Ascending aorta (tissue), 2 donors: ENCODE measurements around the gene NTHL1. TPM values are rescaled to one million over a fixed set of nuclear protein-coding genes. Genes with fewer than 3 reads are reported as not detected.

Experiments used
- DNase-seq, 2 donors: peaks; one replicate each; pipeline ENCODE4 v3.0.0-alpha.2; 2019; ENCODE audit warnings: low spot score in 2 of 2
- H3K27ac ChIP-seq, 2 donors: fragments of 200-600 bp; sonication (generic); one replicate each; pipeline ENCODE4 v1.5.1; 2016 to 2017; ENCODE audit warnings: mild to moderate bottlenecking in 1 of 2
- H3K27me3 ChIP-seq: fragments of 200-600 bp; sonication (generic); one replicate; pipeline ENCODE4 v1.5.1; 2017
- H3K36me3 ChIP-seq, 2 donors: fragments of 200-600 bp; sonication (generic); one replicate each; pipeline ENCODE4 v1.5.1; 2016
- H3K4me1 ChIP-seq, 2 donors: fragments of 200-600 bp; sonication (generic); one replicate each; pipeline ENCODE4 v1.5.1; 2016 to 2017; ENCODE audit warnings: mild to moderate bottlenecking in 1 of 2
- H3K4me3 ChIP-seq, 2 donors: fragments of 200-600 bp; sonication (generic); one replicate each; pipeline ENCODE4 v1.5.1; 2016 to 2017; ENCODE audit warnings: mild to moderate bottlenecking in 1 of 2
- H3K9me3 ChIP-seq, 2 donors: fragments of 200-600 bp; sonication (generic); one replicate each; pipeline ENCODE4 v1.5.1; 2016
- CTCF ChIP-seq, 3 experiments: fragments of 200-600 bp in 2 of 3; fragments of 450-650 bp in 1 of 3; sonication (generic) in 2 of 3; IDR thresholded peaks; one replicate each; pipeline ENCODE4 v1.5.1; 2016 to 2019; ENCODE audit warnings: antibody characterized with exemption in 3 of 3, mild to moderate bottlenecking in 1 of 3, moderate library complexity in 1 of 3
- intact Hi-C: fragments of 100-400 bp; cut with DNase I; formaldehyde crosslinking; loops from one replicate; pipeline ENCODE4 v1.15.1; 2023
- total RNA-seq: library from RNA; depleted of rRNA; stranded (reverse); fragments of >200 nt; gene quantifications from one replicate; pipeline ENCODE4 v1.1.0, GENCODE V29; 2016

NTHL1 gene
- total RNA-seq, 1 donor from 2014 or later: 59.5 TPM

GRCh38 chr16:2086106-2086742, 38.6 kb upstream of the NTHL1 start:
- H3K27ac ChIP-seq: no peak overlapping the region
- H3K4me3 ChIP-seq: no peak overlapping the region
- no peaks in the 10 kb centered on the region for H3K4me1 ChIP-seq
- no peaks in the 10 kb centered on the region for H3K9me3 ChIP-seq
- intact Hi-C loops: no loop called here
- H3K36me3 ChIP-seq: peaks cover 68 to 80% of the 10 kb centered on the region in 2 donors
- DNase-seq: no peak
- no peak for TF ChIP-seq CTCF (IDR thresholded peaks at IDR 0.05)
- no peaks in the 10 kb centered on the region for H3K27me3 ChIP-seq

GRCh38 chr16:2085669-2086068, 38.0 kb upstream of the NTHL1 start:
- no peak for DNase-seq
- H3K27me3 ChIP-seq: no peaks in the 10 kb centered on the region
- no peak for TF ChIP-seq CTCF (IDR thresholded peaks at IDR 0.05)
- no peak overlapping the region for H3K27ac ChIP-seq
- peaks cover 67 to 83% of the 10 kb centered on the region in 2 donors for H3K36me3 ChIP-seq
- no peak overlapping the region for H3K4me3 ChIP-seq
- intact Hi-C loops: no loop called here
- H3K4me1 ChIP-seq: no peaks in the 10 kb centered on the region
- H3K9me3 ChIP-seq: no peaks in the 10 kb centered on the region

- Histone ChIP-seq H3K4me1 (no peaks in the 10 kb centered on the region), H3K9me3 (no peaks in the 10 kb centered on the region), H3K27ac (no peak overlapping the region), H3K4me3 (no peak overlapping the region), H3K27me3 (no peaks in the 10 kb centered on the region), H3K36me3 (peaks cover 67 to 80% of the 10 kb centered on the region in 2 donors)
- DNase-seq: no peak
- intact Hi-C loops: no loop called here
- no peak for TF ChIP-seq CTCF (IDR thresholded peaks at IDR 0.05)
Observed at GRCh38 chr16:2084895-2085625, 37.4 kb upstream of the NTHL1 start.

- DNase-seq: no peak
- H3K9me3 ChIP-seq: no peaks in the 10 kb centered on the region
- H3K4me3 ChIP-seq: no peak overlapping the region
- no peaks in the 10 kb centered on the region for H3K27me3 ChIP-seq
- no peak for TF ChIP-seq CTCF (IDR thresholded peaks at IDR 0.05)
- no peaks in the 10 kb centered on the region for H3K4me1 ChIP-seq
- H3K36me3 ChIP-seq: peaks cover 65 to 80% of the 10 kb centered on the region in 2 donors
- intact Hi-C loops: no loop called here
- no peak overlapping the region for H3K27ac ChIP-seq
Observed at GRCh38 chr16:2083876-2084780, 36.5 kb upstream of the NTHL1 start.

- no peak overlapping the region for H3K27ac ChIP-seq
- no peak for DNase-seq
- peaks cover 64 to 80% of the 10 kb centered on the region in 2 donors for H3K36me3 ChIP-seq
- no peaks in the 10 kb centered on the region for H3K27me3 ChIP-seq
- no peaks in the 10 kb centered on the region for H3K9me3 ChIP-seq
- H3K4me3 ChIP-seq: no peak overlapping the region
- TF ChIP-seq CTCF (IDR thresholded peaks at IDR 0.05): no peak
- H3K4me1 ChIP-seq: no peaks in the 10 kb centered on the region
- intact Hi-C loops: no loop called here
Observed at GRCh38 chr16:2083409-2083808, 35.8 kb upstream of the NTHL1 start.
